Measurements from ENCODE around the gene SUSD4.

DNA sequence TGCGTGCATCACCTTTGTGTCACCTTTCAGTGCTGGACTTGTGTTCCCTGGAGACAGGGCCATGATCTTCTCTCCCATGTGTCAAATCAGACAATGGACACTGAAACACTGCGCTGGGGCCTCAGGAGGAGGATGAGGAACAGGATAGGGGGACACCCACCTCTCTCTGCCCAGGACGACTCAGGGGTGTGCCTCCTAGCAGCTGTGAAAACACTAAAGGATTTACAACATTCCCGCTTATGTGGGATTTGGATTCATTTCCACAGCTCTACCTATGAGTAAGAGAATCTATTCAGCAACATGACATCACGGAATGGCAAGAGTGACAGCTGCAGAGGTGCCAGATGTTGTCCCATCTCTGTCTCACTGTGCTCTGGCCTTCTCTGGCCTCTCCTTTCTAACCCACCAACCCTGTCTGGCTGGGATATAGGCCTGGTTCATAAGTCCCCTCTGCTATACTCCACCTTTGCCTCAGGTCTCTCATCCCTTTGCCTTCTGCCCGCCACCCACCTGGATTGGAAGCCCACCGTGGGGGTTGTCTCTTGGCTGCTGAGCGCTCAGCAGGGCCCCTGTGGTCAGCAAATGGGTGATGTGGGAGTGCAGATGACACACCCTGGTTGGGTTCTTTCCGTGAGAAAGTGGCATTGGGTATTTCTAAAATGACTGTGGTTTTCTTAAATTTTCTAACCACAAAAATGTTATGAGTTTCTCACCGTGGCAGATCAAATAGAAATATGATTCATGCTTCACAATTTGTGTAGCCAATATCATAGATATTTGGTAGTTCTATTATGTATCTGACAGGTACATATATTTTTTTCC, 173.9 kb downstream of the SUSD4 start:
- no peak for TF ChIP-seq POLR2A (IDR thresholded peaks at IDR 0.05; ENCODE audit: low read depth, low read length)
- no peak for TF ChIP-seq POLR2AphosphoS5 (IDR thresholded peaks at IDR 0.05; ENCODE audit: low read depth, low read length)
- TF ChIP-seq SPI1 (IDR thresholded peaks at IDR 0.05; ENCODE audit: low read depth, low read length), result no peak
- TF ChIP-seq TAF1 (IDR thresholded peaks at IDR 0.05; ENCODE audit: low read depth, low read length), result no peak
